CD14-positive monocyte (primary cell): ENCODE results near the gene NDUFS2. TPM values are rescaled to one million over a fixed set of nuclear protein-coding genes. Genes with fewer than 3 reads are reported as not detected.

Source experiments
- DNase-seq, 3 donors: peaks; one replicate each; pipeline ENCODE4 v3.0.0-alpha.2; 2011 to 2022
- H2AFZ ChIP-seq: 2 replicates; pipeline ENCODE4 v1.6.0; 2012; ENCODE audit warnings: mild to moderate bottlenecking, low read depth, low read length, inconsistent platforms; ENCODE audit not compliant: insufficient read depth, poor library complexity, severe bottlenecking
- H3K27ac ChIP-seq, 2 donors: 1 replicate in 1 of 2; 2 replicates in 1 of 2; pipeline ENCODE4 v1.5.1; 2012 to 2013; ENCODE audit warnings: low read length in 2 of 2, control low read depth in 1 of 2, inconsistent platforms in 1 of 2, low read depth in 1 of 2, mild to moderate bottlenecking in 1 of 2
- H3K27me3 ChIP-seq, 2 donors: one replicate each; pipeline versions ENCODE4 v1.6.0 to v1.6.1; 2011 to 2013; ENCODE audit warnings: low read length in 2 of 2; ENCODE audit not compliant: control insufficient read depth in 2 of 2, insufficient read depth in 2 of 2
- H3K36me3 ChIP-seq, 2 donors: replicated peaks in 1 of 2; 1 replicate in 1 of 2; 2 replicates in 1 of 2; pipeline versions ENCODE4 v1.5.1 to v1.6.1; 2012 to 2013; ENCODE audit warnings: low read length in 2 of 2, control low read depth in 1 of 2, inconsistent platforms in 1 of 2, mild to moderate bottlenecking in 1 of 2; ENCODE audit not compliant: insufficient read depth in 2 of 2, control insufficient read depth in 1 of 2
- H3K4me1 ChIP-seq, 2 donors: 1 replicate in 1 of 2; 2 replicates in 1 of 2; pipeline versions ENCODE4 v1.5.1 to v1.6.1; 2012 to 2013; ENCODE audit warnings: low read length in 2 of 2, control low read depth in 1 of 2, inconsistent platforms in 1 of 2, mild to moderate bottlenecking in 1 of 2, moderate library complexity in 1 of 2; ENCODE audit not compliant: insufficient read depth in 2 of 2, control insufficient read depth in 1 of 2
- H3K4me2 ChIP-seq: replicated peaks from 2 replicates; pipeline ENCODE3; 2012; ENCODE audit warnings: low read length, moderate library complexity, mild to moderate bottlenecking; ENCODE audit not compliant: poor library complexity, severe bottlenecking; ENCODE audit errors: extremely low read depth
- H3K4me3 ChIP-seq, 3 experiments: fragments of 200-600 bp in 1 of 3; sonication (generic) in 1 of 3; replicated peaks in 1 of 3; 1 replicate in 2 of 3; 2 replicates in 1 of 3; pipeline ENCODE4 v1.5.1; 2011 to 2013; ENCODE audit warnings: low read length in 3 of 3, mild to moderate bottlenecking in 3 of 3, control low read depth in 2 of 3, low read depth in 2 of 3, inconsistent platforms in 1 of 3, moderate library complexity in 1 of 3
- H3K79me2 ChIP-seq: 2 replicates; pipeline ENCODE4 v1.6.0; 2012; ENCODE audit warnings: mild to moderate bottlenecking, control low read depth, inconsistent platforms, low read length, moderate library complexity; ENCODE audit not compliant: insufficient read depth
- H3K9ac ChIP-seq: 2 replicates; pipeline ENCODE4 v1.6.0; 2017; ENCODE audit warnings: low read length, mild to moderate bottlenecking; ENCODE audit not compliant: insufficient read depth, poor library complexity, severe bottlenecking
- H3K9me3 ChIP-seq, 2 donors: replicated peaks in 1 of 2; 1 replicate in 1 of 2; 2 replicates in 1 of 2; pipeline versions ENCODE4 v1.5.1 to v1.6.1; 2012 to 2013; ENCODE audit warnings: low read length in 2 of 2, control low read depth in 1 of 2; ENCODE audit not compliant: control insufficient read depth in 1 of 2, insufficient read depth in 1 of 2
- H4K20me1 ChIP-seq: 2 replicates; pipeline ENCODE4 v1.6.0; 2012; ENCODE audit warnings: mild to moderate bottlenecking, low read length, control low read depth, moderate library complexity; ENCODE audit not compliant: insufficient read depth
- H3K27ac Mint-ChIP-seq, 7 donors: one replicate each; pipeline ENCODE4 v1.8.0; 2020; ENCODE audit warnings: mild to moderate bottlenecking in 7 of 7, mixed read lengths in 7 of 7, moderate library complexity in 6 of 7, inconsistent platforms in 2 of 7
- H3K27me3 Mint-ChIP-seq, 3 donors: one replicate each; pipeline ENCODE4 v1.8.0; 2021 to 2022; ENCODE audit warnings: low read depth in 3 of 3, mild to moderate bottlenecking in 3 of 3, mixed read lengths in 3 of 3, moderate library complexity in 3 of 3, inconsistent platforms in 1 of 3
- H3K36me3 Mint-ChIP-seq, 2 donors: one replicate each; pipeline ENCODE4 v1.8.0; 2020; ENCODE audit warnings: mixed read lengths in 2 of 2, inconsistent platforms in 1 of 2, mild to moderate bottlenecking in 1 of 2
- H3K4me1 Mint-ChIP-seq: one replicate; pipeline ENCODE4 v1.8.0; 2020; ENCODE audit warnings: mild to moderate bottlenecking, mixed read lengths
- H3K4me3 Mint-ChIP-seq, 2 donors: one replicate each; pipeline ENCODE4 v1.8.0; 2020; ENCODE audit warnings: mild to moderate bottlenecking in 2 of 2, mixed read lengths in 2 of 2, moderate library complexity in 1 of 2
- H3K9me3 Mint-ChIP-seq, 7 donors: one replicate each; pipeline ENCODE4 v1.8.0; 2020 to 2022; ENCODE audit warnings: mixed read lengths in 7 of 7, mild to moderate bottlenecking in 6 of 7, moderate library complexity in 6 of 7, inconsistent platforms in 2 of 7
- CTCF ChIP-seq: fragments of 200-600 bp; IDR thresholded peaks from one replicate; pipeline ENCODE4 v1.8.0; 2022; ENCODE audit warnings: antibody characterized with exemption, mild to moderate bottlenecking
- WGBS: methylation state at CpG from one replicate; pipeline ENCODE4 v1.1.5; 2013; ENCODE audit warnings: missing lambda C conversion rate; ENCODE audit not compliant: insufficient coverage; 5-methylcytosine and 5-hydroxymethylcytosine counted together
- intact Hi-C, 2 donors: fragments of 100-400 bp; cut with micrococcal nuclease; formaldehyde crosslinking; loops; one replicate each; pipeline versions ENCODE4 v1.15.0 to v1.15.1; 2023
- polyA plus RNA-seq, 3 donors: library from polyadenylated mRNA; depleted of rRNA in 1 of 3; unstranded in 2 of 3; stranded (reverse) in 1 of 3; fragments of 300-500 nt in 2 of 3; fragments of >200 nt in 1 of 3; fragmentation: Illumina TruSeq in 2 of 3; gene quantifications; 1 replicate in 2 of 3; 2 replicates in 1 of 3; pipeline ENCODE4 v1.2.3, GENCODE V29; 2012 to 2021

The NDUFS2 gene
- polyA plus RNA-seq, 3 donors: 87.5 to 119 (median 101) TPM

GRCh38 chr1:161198897-161199431 is 3.2 kb upstream of the NDUFS2 start, which contains the start of gene ADAMTS4:
Gene ADAMTS4, minus strand, starts transcription at chr1:161199054. Its CDS starts 427 bp downstream, at chr1:161198627.
- peaks cover 62% of the 10 kb centered on the region for H3K4me1 Mint-ChIP-seq
- peaks cover 56 to 69% of the 10 kb centered on the region in 2 donors for H3K4me1 ChIP-seq
- H3K4me3 Mint-ChIP-seq: no peak within 1 kb of the TSS
- no peak within 1 kb of the TSS for H3K9ac ChIP-seq
- DNase-seq: no peak
- H3K4me2 ChIP-seq: no peak within 1 kb of the TSS
- peaks cover 0 to 9% of the 10 kb centered on the region in 2 donors for H3K36me3 ChIP-seq
- no peak within 1 kb of the TSS for H3K4me3 ChIP-seq
- peaks cover 19% of the 10 kb centered on the region for H3K79me2 ChIP-seq
- 81% methylated on average over 5 of the region's 11 CpGs for WGBS
- H3K27me3 Mint-ChIP-seq: peaks cover 0 to 2% (median 1%) of the 10 kb centered on the region in 3 donors
- no peaks in the 10 kb centered on the region for H4K20me1 ChIP-seq
- H3K9me3 Mint-ChIP-seq: no peaks in the 10 kb centered on the region
- H3K9me3 ChIP-seq: no peaks in the 10 kb centered on the region
- no peaks in the 10 kb centered on the region for H3K27me3 ChIP-seq
- H2AFZ ChIP-seq: no peak within 1 kb of the TSS
- peak within 1 kb of the TSS in 1 of 7 donors; percentile 5 for H3K27ac Mint-ChIP-seq
- H3K36me3 Mint-ChIP-seq: peaks cover 2 to 7% of the 10 kb centered on the region in 2 donors
- H3K27ac ChIP-seq: no peak within 1 kb of the TSS
- intact Hi-C loops: no loop called here
- TF ChIP-seq CTCF: no peak

GRCh38 chr1:161199506-161200139 is 2.5 kb upstream of the NDUFS2 start:
- Mint-ChIP-seq H3K4me1 (peaks cover 57% of the 10 kb centered on the region), H3K27ac (peak overlapping the region in 2 of 7 donors; percentile 5 to 38), H3K27me3 (peaks cover 0 to 2% (median 1%) of the 10 kb centered on the region in 3 donors), H3K36me3 (peaks cover 9 to 14% of the 10 kb centered on the region in 2 donors), H3K9me3 (no peaks in the 10 kb centered on the region), H3K4me3 (no peak overlapping the region)
- Histone ChIP-seq H3K27me3 (no peaks in the 10 kb centered on the region), H2AFZ (no peak overlapping the region), H3K4me3 (no peak overlapping the region), H3K4me1 (peaks cover 50 to 62% of the 10 kb centered on the region in 2 donors), H3K27ac (no peak overlapping the region), H3K9ac (no peak overlapping the region), H3K36me3 (peaks cover 0 to 15% of the 10 kb centered on the region in 2 donors), H3K4me2 (no peak overlapping the region), H3K79me2 (peaks cover 25% of the 10 kb centered on the region), H3K9me3 (no peaks in the 10 kb centered on the region), H4K20me1 (no peaks in the 10 kb centered on the region)
- 43% methylated on average over 3 of the region's 5 CpGs for WGBS
- no peak for TF ChIP-seq CTCF
- intact Hi-C loops: loop anchor here in 1 of 2 donors (5.0 kb wide), 1 partner anchor 188 kb away; no protein-coding TSS in a partner anchor
- no peak for DNase-seq
